ELF-1 (cell line): Measurements from ENCODE around the gene THADA.

Experiments used
- DNase-seq: peaks from one replicate; pipeline ENCODE4 v3.0.0-alpha.2; 2016; ENCODE audit warnings: low read depth, low spot score

THADA gene

DNA sequence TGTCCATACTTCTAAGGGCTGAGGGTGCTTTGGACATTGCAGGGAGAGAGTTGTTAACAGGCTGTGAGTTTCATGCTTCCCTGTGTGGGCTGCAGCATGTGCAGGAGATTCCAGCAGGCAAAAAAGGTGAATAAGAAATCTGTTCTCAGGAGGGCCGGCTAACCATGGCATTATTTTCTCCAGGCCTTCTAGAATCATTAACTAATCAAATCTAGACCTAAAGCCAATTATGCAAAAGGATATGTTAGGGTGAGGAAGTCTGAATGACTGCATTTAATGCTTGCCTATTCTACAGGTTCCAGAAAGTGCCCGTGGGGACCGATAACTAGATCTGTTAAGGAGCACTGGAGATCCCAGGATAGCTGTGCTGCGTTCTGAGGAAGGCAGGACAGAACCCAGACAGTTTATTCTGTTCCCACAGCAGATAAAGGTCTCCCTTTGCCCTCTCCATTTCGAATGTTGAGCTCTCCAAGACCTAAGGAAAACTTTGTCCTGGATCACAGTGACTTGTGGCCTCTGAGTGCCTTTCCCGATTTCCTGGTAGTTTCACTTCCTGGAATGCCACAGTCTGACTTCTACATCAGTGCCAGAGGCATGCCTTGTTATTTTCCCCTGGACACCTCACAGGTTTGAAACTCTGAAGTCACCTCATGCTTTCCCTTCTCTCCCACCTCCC lies 319.4 kb downstream of the THADA start:
- no peak for DNase-seq

GRCh38 chr2:43274721-43275120 lies 321.1 kb downstream of the THADA start:
- no peak for DNase-seq

DNA sequence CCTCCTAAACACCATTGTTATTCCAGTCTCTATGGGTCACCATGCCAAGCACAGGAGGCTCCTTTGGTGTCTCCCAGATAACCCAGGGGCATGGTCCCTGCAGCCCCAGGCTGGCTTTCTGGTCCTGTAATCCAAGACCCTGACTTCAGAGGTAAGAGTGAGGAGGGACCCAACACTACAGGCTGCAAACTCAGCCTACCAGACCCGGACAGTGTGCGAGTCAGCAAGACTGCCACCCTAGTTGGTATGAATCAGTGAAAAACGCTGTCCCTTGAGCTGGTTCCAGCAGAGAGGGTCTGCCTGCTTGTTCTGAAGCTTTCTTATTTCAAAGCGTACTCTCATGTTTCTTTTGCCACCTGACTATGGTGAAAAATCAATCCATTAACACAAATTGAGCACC lies 321.8 kb downstream of the THADA start:
- DNase-seq, result no peak

DNA sequence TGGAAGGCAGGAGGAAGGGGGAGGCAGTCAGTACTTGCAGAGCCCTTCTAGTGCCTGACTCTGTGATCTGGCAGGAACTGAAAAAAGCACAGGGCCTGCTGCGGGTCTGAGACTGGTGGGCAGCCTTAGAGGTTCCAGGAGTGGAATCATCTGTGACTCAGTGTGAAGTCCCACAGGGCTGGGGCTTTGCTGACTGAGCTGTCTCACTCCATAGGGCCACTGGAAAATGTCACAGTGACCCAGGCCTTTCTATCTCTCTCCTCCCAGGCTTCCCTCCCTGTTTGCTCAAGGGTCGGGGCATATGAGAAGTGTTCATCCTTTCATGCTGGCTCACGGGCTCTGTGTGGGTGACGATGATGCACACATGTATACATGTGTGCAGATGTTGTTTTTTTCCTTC lies 322.3 kb downstream of the THADA start:
- peak; percentile 35 for DNase-seq

- DNase-seq, result no peak
These were observed 324.8 kb downstream of the THADA start for GRCh38 chr2:43270930-43271615.

GRCh38 chr2:43270461-43270860 lies 325.4 kb downstream of the THADA start:
- no peak for DNase-seq

DNA sequence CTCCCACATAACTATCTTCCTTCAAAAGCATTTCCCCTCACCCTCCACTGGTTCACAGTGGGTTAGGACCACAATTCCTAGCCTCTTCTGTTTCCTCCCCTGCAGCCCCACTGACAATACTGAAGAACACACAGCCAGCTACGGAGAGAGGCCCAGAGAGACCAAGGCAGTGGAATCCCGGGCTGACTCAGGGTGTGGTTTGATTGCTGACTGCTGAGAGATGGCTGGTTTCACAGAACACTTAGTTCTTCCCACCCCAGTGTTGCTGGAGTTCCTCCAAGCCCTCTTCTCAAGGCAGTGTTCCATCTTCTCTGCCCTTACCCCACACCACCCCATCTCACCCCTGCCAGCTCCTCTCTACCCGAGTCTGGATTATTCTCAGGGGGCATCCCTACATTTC lies 326.1 kb downstream of the THADA start:
- no peak for DNase-seq

- peak; percentile 58 for DNase-seq
These were observed 326.7 kb downstream of the THADA start for GRCh38 chr2:43269074-43269572.

GRCh38 chr2:43268066-43268953 lies 327.5 kb downstream of the THADA start:
- no peak for DNase-seq

DNA sequence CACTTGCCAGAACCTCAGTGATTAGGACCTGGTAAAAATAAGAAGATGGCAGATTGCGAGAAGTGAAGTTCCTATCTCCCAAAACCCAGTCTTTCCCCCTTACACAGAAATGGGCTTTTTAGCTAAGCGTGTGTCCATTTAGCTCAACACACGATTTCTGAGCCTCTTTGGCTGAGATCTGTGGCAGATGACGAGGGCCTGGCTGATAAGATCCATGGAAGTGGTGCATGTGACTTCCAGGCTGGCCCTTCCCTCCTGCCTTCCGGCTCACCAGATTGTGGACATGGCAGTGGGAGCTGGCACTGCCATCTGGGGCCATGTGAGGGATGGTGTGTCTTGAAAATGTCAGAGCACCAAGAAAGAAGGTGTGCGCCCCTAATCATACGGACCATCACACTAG lies 328.5 kb downstream of the THADA start:
- DNase-seq, result no peak

DNA sequence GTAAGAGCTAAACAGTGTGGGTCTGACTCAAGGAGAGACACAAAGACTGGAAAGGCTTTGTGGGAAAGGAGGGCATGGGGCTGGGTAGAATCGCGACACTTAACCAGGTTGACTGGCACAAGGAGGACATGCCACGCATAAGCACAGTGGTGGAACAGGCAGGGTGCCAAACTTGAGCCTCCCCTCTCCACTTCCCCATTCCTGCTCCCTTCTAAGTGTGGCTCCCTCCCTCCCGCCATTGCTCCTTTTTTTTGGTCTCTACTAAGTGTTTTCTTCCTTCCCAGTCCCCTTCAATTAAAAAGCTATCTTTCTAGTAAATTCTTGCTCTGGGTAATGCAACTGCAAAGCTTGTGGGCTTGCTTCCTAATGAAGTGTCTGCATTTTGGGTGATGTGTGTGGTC lies 329.1 kb downstream of the THADA start:
- DNase-seq, result no peak

DNA sequence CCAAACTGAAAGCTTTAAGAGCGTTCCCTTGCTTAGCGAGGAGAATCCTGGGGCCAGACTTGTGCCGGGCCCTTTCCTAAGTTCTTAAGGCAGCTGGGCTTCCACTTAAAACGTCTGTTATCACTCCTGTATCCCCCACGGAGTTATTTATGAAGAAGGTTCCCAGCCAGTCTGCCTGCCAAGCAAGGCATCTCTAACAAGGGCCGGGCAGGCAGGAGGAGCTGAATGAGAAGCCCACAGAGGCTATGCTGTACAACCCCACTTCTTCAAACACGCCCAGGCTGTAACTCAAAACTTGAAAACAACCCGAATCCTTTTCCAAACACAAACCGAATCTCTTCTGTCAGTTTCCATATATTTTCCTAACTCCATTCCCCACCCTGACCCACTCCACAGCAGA lies 330.4 kb downstream of the THADA start:
- no peak for DNase-seq

DNA sequence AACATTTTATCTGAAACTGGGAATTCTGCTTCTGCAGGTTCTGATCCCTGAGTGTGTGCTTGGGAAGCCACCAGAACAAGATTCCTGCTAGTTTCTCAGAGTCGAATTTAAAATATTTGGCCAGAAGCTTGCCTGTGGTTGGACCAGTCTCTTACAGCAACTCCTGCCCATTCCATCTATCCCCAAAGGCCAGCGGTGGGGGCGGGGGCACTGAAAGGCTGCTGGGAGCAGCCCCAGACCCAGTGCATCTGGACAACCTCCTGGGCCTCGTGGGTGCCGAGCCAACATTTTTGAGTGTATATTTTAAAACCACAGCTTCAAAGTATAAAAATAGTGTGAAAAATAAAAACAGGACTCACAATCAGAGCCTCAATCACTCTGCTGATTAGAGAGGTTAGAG lies 330.8 kb downstream of the THADA start:
- DNase-seq, result no peak

GRCh38 chr2:43262951-43263350 lies 332.9 kb downstream of the THADA start:
- DNase-seq, result no peak

DNA sequence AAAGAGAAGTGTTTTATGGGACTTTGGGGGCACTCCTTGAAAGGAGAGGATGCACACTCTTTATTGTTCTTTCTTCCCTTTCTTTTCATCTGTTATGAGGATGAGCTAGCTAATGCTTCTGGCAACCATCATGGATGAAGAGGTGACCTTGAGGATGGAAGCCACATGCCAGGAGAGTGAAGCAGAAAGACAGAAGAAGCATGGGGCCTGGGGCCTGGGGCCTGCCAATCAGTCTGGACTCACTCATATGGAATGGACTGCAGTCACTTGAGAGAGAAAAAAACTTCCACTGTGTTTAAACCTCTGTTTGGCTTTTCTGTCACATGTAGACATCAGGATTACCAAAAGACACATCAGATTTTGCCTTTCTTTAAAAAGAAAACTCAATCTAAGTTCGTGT lies 333.6 kb downstream of the THADA start:
- DNase-seq, result no peak

- DNase-seq, result no peak
These were observed 336.3 kb downstream of the THADA start for GRCh38 chr2:43259512-43259911.

GRCh38 chr2:43258547-43259156 lies 337.2 kb downstream of the THADA start:
- DNase-seq, result no peak

- no peak for DNase-seq
These were observed 340.4 kb downstream of the THADA start for GRCh38 chr2:43255296-43255910.

DNA sequence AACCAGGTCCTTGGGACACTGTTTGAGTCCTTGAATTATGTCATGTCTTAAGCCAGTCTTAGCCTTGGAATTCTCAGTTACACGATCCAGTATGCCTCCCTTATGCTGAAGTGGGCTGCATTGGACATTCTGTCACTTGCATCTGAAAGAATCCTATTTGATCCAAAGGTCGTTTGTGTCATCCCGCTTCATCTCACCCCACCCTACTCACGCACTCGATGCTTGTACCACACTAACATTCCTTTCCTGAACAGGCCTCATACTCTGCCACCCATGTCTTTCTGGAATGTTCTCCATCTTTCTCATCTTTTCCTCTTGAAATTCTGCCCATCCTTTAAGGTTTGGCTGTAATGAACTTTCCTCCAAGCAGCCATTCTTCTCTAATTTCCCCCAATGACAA lies 341.5 kb downstream of the THADA start:
- no peak for DNase-seq

- peak; percentile 64 for DNase-seq
These were observed 344.6 kb downstream of the THADA start for GRCh38 chr2:43251171-43251731.

GRCh38 chr2:43250015-43250414 lies 345.8 kb downstream of the THADA start:
- no peak for DNase-seq
